Omental fat pad (tissue), 4 donors: ENCODE data around the gene CEBPB. TPM values are rescaled to one million over a fixed set of nuclear protein-coding genes. Genes with fewer than 3 reads are reported as not detected.

Source experiments
- ATAC-seq: fragments of 150-250 bp; one replicate; pipeline ENCODE4 v1.9.1; 2016; ENCODE audit warnings: mild to moderate bottlenecking, moderate library complexity; ENCODE audit not compliant: low FRiP score
- DNase-seq: peaks from one replicate; pipeline ENCODE4 v3.0.0-alpha.2; 2019; ENCODE audit warnings: low spot score
- CTCF ChIP-seq, 3 donors: fragments of 450-650 bp; IDR thresholded peaks; one replicate each; pipeline ENCODE4 v1.5.1; 2016 to 2017; ENCODE audit warnings: antibody characterized with exemption in 3 of 3, mild to moderate bottlenecking in 3 of 3, moderate library complexity in 2 of 3
- total RNA-seq, 4 donors: library from RNA; depleted of rRNA; stranded (reverse); fragments of >200 nt; gene quantifications; one replicate each; pipeline ENCODE4 v1.1.0, GENCODE V29; 2016

CEBPB gene
- total RNA-seq, 4 donors from 2014 or later, result 158 to 345 (median 227) TPM

- TF ChIP-seq CTCF (IDR thresholded peaks at IDR 0.05), result no peak
- peak; percentile 1 for ATAC-seq
- no peak for DNase-seq
Observed at GRCh38 chr20:50191065-50191543, 474 bp downstream of the CEBPB start.

DNA sequence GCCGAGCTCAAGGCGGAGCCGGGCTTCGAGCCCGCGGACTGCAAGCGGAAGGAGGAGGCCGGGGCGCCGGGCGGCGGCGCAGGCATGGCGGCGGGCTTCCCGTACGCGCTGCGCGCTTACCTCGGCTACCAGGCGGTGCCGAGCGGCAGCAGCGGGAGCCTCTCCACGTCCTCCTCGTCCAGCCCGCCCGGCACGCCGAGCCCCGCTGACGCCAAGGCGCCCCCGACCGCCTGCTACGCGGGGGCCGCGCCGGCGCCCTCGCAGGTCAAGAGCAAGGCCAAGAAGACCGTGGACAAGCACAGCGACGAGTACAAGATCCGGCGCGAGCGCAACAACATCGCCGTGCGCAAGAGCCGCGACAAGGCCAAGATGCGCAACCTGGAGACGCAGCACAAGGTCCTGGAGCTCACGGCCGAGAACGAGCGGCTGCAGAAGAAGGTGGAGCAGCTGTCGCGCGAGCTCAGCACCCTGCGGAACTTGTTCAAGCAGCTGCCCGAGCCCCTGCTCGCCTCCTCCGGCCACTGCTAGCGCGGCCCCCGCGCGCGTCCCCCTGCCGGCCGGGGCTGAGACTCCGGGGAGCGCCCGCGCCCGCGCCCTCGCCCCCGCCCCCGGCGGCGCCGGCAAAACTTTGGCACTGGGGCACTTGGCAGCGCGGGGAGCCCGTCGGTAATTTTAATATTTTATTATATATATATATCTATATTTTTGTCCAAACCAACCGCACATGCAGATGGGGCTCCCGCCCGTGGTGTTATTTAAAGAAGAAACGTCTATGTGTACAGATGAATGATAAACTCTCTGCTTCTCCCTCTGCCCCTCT is 1.1 kb downstream of the CEBPB start:
- DNase-seq (no peak), ATAC-seq (no peak)
- peak in 1 of 3 donors; percentile 36 for TF ChIP-seq CTCF (IDR thresholded peaks at IDR 0.05)

- TF ChIP-seq CTCF (IDR thresholded peaks at IDR 0.05), result no peak
- DNase-seq (no peak), ATAC-seq (no peak)
Observed at GRCh38 chr20:50192364-50193198, 2.0 kb downstream of the CEBPB start.

- DNase-seq (no peak), ATAC-seq (no peak)
- TF ChIP-seq CTCF (IDR thresholded peaks at IDR 0.05), result no peak
Observed at GRCh38 chr20:50193199-50193835, 2.7 kb downstream of the CEBPB start.

DNA sequence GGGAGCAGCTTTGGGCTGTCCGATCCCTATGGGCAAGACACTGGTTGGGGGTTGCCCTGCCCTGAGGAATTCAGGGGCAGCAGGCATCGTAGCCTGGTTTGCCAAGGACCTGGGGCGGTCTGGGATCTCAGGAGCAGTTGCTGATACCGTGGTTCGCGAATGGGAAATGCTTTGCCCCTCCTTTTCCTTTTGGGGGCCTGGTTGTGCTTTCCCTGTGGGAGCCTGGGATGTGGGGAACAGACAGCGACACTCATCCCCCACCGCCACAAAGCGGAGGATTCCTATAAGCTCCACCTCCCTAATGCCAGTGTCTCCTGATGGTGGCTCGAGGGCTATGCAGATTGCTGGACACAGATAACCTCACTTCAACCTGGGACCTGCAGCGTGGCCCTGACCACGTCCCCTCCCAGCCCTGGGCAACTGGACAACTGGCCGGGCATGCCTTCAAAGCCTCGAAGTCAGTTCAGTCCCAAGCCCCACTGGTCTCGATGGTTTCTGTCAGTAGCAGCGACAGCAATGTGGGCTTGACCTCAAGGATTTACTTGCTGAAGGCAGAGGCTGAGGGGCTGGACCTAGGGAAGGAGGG is 3.3 kb downstream of the CEBPB start:
- ATAC-seq (no peak), DNase-seq (no peak)
- TF ChIP-seq CTCF (IDR thresholded peaks at IDR 0.05), result no peak

- ATAC-seq, result no peak
- TF ChIP-seq CTCF (IDR thresholded peaks at IDR 0.05), result peak in 1 of 3 donors; percentile 7
- DNase-seq, result no peak
Observed at GRCh38 chr20:50194422-50194830, 3.8 kb downstream of the CEBPB start.
